Sigmoid colon (tissue), 7 donors: ENCODE data around the gene RMND1. TPM values are rescaled to one million over a fixed set of nuclear protein-coding genes. Genes with fewer than 3 reads are reported as not detected.

ENCODE experiments used
- DNase-seq: peaks from one replicate; pipeline ENCODE4 v3.0.0-alpha.2; 2019
- H3K27ac ChIP-seq, 4 donors: fragments of 200-600 bp; sonication (generic); one replicate each; pipeline ENCODE4 v1.5.1; 2016 to 2019; ENCODE audit warnings: mild to moderate bottlenecking in 1 of 4
- H3K27me3 ChIP-seq, 3 donors: fragments of 200-600 bp; sonication (generic); one replicate each; pipeline ENCODE4 v1.5.1; 2019; ENCODE audit warnings: mild to moderate bottlenecking in 1 of 3
- H3K36me3 ChIP-seq, 4 donors: fragments of 200-600 bp; sonication (generic); one replicate each; pipeline ENCODE4 v1.5.1; 2016 to 2019
- H3K4me1 ChIP-seq, 4 donors: fragments of 200-600 bp; sonication (generic); one replicate each; pipeline ENCODE4 v1.5.1; 2017 to 2019
- H3K4me3 ChIP-seq, 4 donors: fragments of 200-600 bp; sonication (generic); one replicate each; pipeline ENCODE4 v1.5.1; 2017 to 2019; ENCODE audit warnings: mild to moderate bottlenecking in 2 of 4, moderate library complexity in 1 of 4
- H3K9me3 ChIP-seq, 4 donors: fragments of 200-600 bp in 3 of 4; sonication (generic) in 3 of 4; one replicate each; pipeline versions ENCODE4 v1.5.1 to v1.6.1; 2013 to 2019
- EP300 ChIP-seq, 4 donors: sonication (generic); formaldehyde crosslinking; IDR thresholded peaks; one replicate each; pipeline ENCODE4 v1.6.1; 2017; ENCODE audit warnings: antibody characterized with exemption in 4 of 4
- POLR2A ChIP-seq, 2 donors: fragments of 450-650 bp; IDR thresholded peaks; one replicate each; pipeline ENCODE4 v1.6.1; 2016; ENCODE audit warnings: antibody characterized with exemption in 2 of 2, mild to moderate bottlenecking in 2 of 2, moderate library complexity in 2 of 2
- POLR2AphosphoS5 ChIP-seq, 4 donors: sonication (generic); formaldehyde crosslinking; IDR thresholded peaks; one replicate each; pipeline ENCODE4 v1.6.1; 2017; ENCODE audit warnings: antibody characterized with exemption in 4 of 4
- WGBS, 2 donors: extraction: QIAGEN DNeasy Blood & Tissue Kit; methylation state at CpG; one replicate each; pipeline ENCODE4 v1.1.7; 2013; 5-methylcytosine and 5-hydroxymethylcytosine counted together
- intact Hi-C: fragments of 100-400 bp; cut with DNase I; formaldehyde crosslinking; loops from one replicate; pipeline ENCODE4 v1.15.1; 2023
- polyA plus RNA-seq, 3 donors: library from polyadenylated mRNA; stranded (reverse); fragments of 200-250 nt; gene quantifications; one replicate each; pipeline ENCODE4 v1.2.3, GENCODE V29; 2013
- total RNA-seq, 4 donors: library from RNA; depleted of rRNA; stranded (reverse); fragments of >200 nt; gene quantifications; one replicate each; pipeline ENCODE4 v1.1.0, GENCODE V29; 2016
- TF ChIP-seq, protein P1 (sequence below), 4 experiments: fragments of 450-650 bp in 3 of 4; fragments of 200-600 bp in 1 of 4; IDR thresholded peaks; one replicate each; pipeline ENCODE4 v1.5.1; 2016 to 2019; ENCODE audit warnings: antibody characterized with exemption in 4 of 4, mild to moderate bottlenecking in 3 of 4, moderate library complexity in 2 of 4
- donor health status: healthy with polysubstance abuse.
- donor health status: Bipolar disorder and iron deficiency.
- donor health status: healthy.

Gene RMND1, protein sequence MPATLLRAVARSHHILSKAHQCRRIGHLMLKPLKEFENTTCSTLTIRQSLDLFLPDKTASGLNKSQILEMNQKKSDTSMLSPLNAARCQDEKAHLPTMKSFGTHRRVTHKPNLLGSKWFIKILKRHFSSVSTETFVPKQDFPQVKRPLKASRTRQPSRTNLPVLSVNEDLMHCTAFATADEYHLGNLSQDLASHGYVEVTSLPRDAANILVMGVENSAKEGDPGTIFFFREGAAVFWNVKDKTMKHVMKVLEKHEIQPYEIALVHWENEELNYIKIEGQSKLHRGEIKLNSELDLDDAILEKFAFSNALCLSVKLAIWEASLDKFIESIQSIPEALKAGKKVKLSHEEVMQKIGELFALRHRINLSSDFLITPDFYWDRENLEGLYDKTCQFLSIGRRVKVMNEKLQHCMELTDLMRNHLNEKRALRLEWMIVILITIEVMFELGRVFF
- 10 to 100 TPM; 12.4 to 26.3 (median 20.7) TPM for total RNA-seq
- polyA plus RNA-seq = 10 to 100 TPM; 14.6 to 16.9 (median 16.2) TPM

DNA sequence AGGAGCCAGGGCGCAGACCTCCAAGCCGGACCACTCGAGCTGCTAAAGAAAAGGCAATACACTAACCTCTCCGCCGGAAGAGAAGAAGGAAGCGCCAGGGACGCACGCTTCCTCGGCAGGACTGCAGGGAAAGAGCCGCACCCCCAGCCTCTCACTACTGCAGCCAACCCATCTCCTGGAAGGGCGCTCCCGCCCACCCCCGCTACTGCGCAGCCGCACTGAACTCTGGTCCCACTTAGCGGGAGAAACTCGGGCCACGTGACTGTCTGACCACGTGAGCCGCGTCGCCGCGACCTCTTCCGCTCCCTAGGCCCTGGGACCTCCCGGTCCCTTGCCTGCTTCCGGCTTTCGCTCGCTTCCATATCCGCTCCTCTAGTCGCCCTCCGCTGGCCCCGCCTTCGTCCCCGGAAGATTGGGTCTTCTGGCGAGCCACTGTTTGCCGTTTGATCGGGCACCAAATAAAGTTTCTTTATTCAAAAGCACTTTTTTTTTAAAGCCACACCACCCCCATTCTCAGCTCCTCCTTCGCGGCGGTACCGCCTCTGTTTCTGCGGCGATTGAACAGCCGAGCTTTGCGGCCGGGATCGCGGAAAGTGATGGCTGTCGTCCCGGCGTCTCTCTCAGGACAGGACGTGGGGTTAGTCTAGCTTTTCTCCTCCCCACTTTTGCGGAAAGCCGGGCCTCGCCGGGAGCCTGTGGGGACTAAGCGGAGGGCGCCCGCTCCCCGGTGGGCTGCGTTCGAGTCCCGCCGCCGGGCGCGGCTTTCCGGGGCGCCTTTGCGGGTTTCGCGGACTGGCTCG lies at the start of gene RMND1:
TSS of gene RMND1 (minus strand) at position 177 of the 800 bp plus-strand sequence. CDS start 6,315 bp downstream, outside the sequence.
- Histone ChIP-seq H3K36me3 (peaks cover 0 to 8% (median 0%) of the 10 kb centered on the region in 4 donors), H3K4me3 (peak within 1 kb of the TSS; percentile 78 to 98 (median 83)), H3K4me1 (peaks cover 0 to 36% (median 26%) of the 10 kb centered on the region in 4 donors), H3K27ac (peak within 1 kb of the TSS; percentile 90 to 97 (median 94)), H3K27me3 (no peaks in the 10 kb centered on the region), H3K9me3 (no peaks in the 10 kb centered on the region)
- intact Hi-C loops = loop anchor here (1.0 to 10.0 kb wide), 2 partner anchors 62 to 567 kb away; no protein-coding TSS in a partner anchor
- WGBS, 2 donors = 0% methylated on average over 74 of the region's 74 CpGs
- DNase-seq = peak; percentile 100
- TF ChIP-seq, protein P1, sequence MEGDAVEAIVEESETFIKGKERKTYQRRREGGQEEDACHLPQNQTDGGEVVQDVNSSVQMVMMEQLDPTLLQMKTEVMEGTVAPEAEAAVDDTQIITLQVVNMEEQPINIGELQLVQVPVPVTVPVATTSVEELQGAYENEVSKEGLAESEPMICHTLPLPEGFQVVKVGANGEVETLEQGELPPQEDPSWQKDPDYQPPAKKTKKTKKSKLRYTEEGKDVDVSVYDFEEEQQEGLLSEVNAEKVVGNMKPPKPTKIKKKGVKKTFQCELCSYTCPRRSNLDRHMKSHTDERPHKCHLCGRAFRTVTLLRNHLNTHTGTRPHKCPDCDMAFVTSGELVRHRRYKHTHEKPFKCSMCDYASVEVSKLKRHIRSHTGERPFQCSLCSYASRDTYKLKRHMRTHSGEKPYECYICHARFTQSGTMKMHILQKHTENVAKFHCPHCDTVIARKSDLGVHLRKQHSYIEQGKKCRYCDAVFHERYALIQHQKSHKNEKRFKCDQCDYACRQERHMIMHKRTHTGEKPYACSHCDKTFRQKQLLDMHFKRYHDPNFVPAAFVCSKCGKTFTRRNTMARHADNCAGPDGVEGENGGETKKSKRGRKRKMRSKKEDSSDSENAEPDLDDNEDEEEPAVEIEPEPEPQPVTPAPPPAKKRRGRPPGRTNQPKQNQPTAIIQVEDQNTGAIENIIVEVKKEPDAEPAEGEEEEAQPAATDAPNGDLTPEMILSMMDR (IDR thresholded peaks at IDR 0.05) = no peak
- TF ChIP-seq EP300 (IDR thresholded peaks at IDR 0.05) (peak in 2 of 4 donors; percentile 59 to 64), POLR2AphosphoS5 (IDR thresholded peaks at IDR 0.05) (peak; percentile 47 to 90 (median 75)), POLR2A (IDR thresholded peaks at IDR 0.05) (peak; percentile 42)

GRCh38 chr6:151499551-151499950 lies 47.6 kb upstream of the RMND1 start:
- whole genome bisulfite sequencing, 2 donors = 68 to 86% methylated on average over 5 of the region's 5 CpGs
- no peak overlapping the region for H3K4me3 ChIP-seq
- no peaks in the 10 kb centered on the region for H3K36me3 ChIP-seq
- peaks cover 0 to 6% (median under 1%) of the 10 kb centered on the region in 4 donors for H3K4me1 ChIP-seq
- DNase-seq = no peak
- H3K9me3 ChIP-seq = no peaks in the 10 kb centered on the region
- H3K27me3 ChIP-seq = peaks cover 0 to 12% (median 5%) of the 10 kb centered on the region in 3 donors
- TF ChIP-seq POLR2A (IDR thresholded peaks at IDR 0.05) (no peak), EP300 (IDR thresholded peaks at IDR 0.05) (no peak), POLR2AphosphoS5 (IDR thresholded peaks at IDR 0.05) (no peak)
- TF ChIP-seq, protein P1 (IDR thresholded peaks at IDR 0.05) = no peak
- intact Hi-C loops = no loop called here
- H3K27ac ChIP-seq = no peak overlapping the region

GRCh38 chr6:151498327-151498726 lies 46.4 kb upstream of the RMND1 start:
- H3K36me3 ChIP-seq = no peaks in the 10 kb centered on the region
- intact Hi-C loops = no loop called here
- no peaks in the 10 kb centered on the region for H3K9me3 ChIP-seq
- peak overlapping the region in 1 of 4 donors; percentile 20 for H3K27ac ChIP-seq
- TF ChIP-seq POLR2AphosphoS5 (IDR thresholded peaks at IDR 0.05) = no peak
- TF ChIP-seq POLR2A (IDR thresholded peaks at IDR 0.05) = no peak
- TF ChIP-seq EP300 (IDR thresholded peaks at IDR 0.05) = no peak
- TF ChIP-seq, protein P1 (IDR thresholded peaks at IDR 0.05) = no peak
- peaks cover 0 to 18% (median 7%) of the 10 kb centered on the region in 4 donors for H3K4me1 ChIP-seq
- WGBS, 2 donors = 82 to 83% methylated on average over 1 of the region's 1 CpG
- no peak for DNase-seq
- peaks cover 0 to 25% (median 15%) of the 10 kb centered on the region in 3 donors for H3K27me3 ChIP-seq
- no peak overlapping the region for H3K4me3 ChIP-seq

DNA sequence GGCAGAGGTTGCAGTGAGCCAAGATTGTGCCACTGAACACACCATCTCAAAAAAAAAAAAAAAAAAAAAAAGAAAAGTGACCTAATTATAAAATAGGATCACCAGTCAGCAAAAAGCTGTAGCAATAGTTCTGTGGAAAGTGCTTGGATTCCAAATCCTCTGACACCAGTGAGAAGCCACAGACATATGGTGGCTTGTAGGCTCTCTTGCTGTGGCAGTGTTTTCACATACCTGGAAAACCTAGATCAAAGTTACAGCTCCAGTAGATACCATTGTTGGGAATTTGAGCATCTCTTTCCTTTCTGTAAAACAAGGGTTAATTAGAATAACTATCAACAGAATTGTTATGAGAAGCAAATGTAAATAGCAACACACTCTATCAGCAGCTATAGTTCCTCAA lies 46.0 kb upstream of the RMND1 start:
- no peak overlapping the region for H3K4me3 ChIP-seq
- no peak for DNase-seq
- H3K27ac ChIP-seq = no peak overlapping the region
- TF ChIP-seq POLR2A (IDR thresholded peaks at IDR 0.05) (no peak), EP300 (IDR thresholded peaks at IDR 0.05) (no peak), POLR2AphosphoS5 (IDR thresholded peaks at IDR 0.05) (no peak)
- TF ChIP-seq, protein P1 (IDR thresholded peaks at IDR 0.05) = no peak
- peaks cover 0 to 20% (median 7%) of the 10 kb centered on the region in 4 donors for H3K4me1 ChIP-seq
- H3K9me3 ChIP-seq = no peaks in the 10 kb centered on the region
- peaks cover 0 to 29% (median 15%) of the 10 kb centered on the region in 3 donors for H3K27me3 ChIP-seq
- intact Hi-C loops = no loop called here
- no peaks in the 10 kb centered on the region for H3K36me3 ChIP-seq
